AG09309 (cell line): ENCODE results near the gene DLX6.

Experiments used
- DNase-seq: peaks from one replicate; pipeline ENCODE4 v3.0.0-alpha.2; 2010; ENCODE audit warnings: low read depth
- H3K4me3 ChIP-seq: 2 replicates; pipeline ENCODE4 v1.5.1; 2011; ENCODE audit warnings: mild to moderate bottlenecking, low read depth, low read length, moderate library complexity; ENCODE audit not compliant: control insufficient read depth
- TF ChIP-seq, protein P1 (sequence below): IDR thresholded peaks from 2 replicates; pipeline ENCODE4 v1.5.1; 2011; ENCODE audit warnings: mild to moderate bottlenecking, low read depth, low read length, inconsistent platforms; ENCODE audit not compliant: insufficient read depth, control insufficient read depth; ENCODE audit errors: missing control alignments

The DLX6 gene

DNA sequence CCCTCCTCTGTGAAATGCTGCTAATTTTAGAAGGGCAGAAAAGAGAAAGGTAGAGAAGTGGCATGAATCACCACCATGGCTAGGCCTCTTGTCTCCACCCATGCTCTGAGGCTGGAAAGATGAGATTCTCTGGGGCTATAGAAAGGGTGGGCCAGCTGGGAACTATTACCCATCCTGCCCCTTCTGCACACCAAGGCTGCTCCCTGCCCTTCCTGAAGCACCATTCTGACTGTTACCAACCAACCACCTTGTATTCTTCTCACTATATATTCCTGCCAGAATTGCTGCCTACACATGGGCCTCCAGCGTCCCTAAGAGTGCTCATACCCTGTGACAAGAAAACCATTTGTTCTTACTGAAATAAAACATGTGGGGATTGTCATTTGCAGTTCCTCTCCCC is 11.4 kb upstream of the DLX6 start:
- TF ChIP-seq, protein P1, sequence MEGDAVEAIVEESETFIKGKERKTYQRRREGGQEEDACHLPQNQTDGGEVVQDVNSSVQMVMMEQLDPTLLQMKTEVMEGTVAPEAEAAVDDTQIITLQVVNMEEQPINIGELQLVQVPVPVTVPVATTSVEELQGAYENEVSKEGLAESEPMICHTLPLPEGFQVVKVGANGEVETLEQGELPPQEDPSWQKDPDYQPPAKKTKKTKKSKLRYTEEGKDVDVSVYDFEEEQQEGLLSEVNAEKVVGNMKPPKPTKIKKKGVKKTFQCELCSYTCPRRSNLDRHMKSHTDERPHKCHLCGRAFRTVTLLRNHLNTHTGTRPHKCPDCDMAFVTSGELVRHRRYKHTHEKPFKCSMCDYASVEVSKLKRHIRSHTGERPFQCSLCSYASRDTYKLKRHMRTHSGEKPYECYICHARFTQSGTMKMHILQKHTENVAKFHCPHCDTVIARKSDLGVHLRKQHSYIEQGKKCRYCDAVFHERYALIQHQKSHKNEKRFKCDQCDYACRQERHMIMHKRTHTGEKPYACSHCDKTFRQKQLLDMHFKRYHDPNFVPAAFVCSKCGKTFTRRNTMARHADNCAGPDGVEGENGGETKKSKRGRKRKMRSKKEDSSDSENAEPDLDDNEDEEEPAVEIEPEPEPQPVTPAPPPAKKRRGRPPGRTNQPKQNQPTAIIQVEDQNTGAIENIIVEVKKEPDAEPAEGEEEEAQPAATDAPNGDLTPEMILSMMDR, result no peak
- no peak for DNase-seq
- no peak overlapping the region for H3K4me3 ChIP-seq

DNA sequence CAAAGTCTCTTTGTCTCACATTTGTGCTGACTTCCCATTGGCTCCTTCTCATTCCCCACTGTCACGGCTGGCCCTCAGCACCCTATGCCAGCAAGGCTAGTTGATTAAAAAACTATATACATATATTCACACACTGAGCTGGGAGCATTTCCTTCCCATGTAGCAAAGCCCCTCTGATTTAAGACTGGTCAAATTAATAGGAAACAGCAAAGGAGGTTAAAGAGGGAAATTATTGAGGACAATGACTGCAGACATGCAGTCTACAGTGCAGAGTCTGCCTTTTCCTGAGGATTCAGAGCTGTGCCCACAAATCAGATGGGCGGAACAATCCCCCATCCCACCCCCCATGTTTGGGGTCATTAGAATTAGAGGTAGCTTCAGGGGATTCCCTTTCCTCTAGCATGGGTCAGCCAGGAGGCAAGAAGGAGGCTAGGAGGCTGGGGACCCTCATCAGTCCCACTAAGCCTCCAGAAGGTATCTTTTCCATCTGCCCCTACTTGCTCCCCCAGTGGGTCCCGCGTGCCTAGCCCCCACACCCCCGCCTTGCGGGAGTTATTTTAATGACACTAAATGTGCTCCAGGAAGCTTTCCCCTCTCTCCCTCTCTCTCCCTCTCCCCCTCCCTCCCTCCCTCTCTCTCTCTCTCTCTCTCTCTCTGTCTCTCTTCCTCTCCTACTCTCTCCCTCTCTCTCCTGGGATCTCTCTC is 9.8 kb upstream of the DLX6 start:
- no peak for DNase-seq
- no peak overlapping the region for H3K4me3 ChIP-seq

DNA sequence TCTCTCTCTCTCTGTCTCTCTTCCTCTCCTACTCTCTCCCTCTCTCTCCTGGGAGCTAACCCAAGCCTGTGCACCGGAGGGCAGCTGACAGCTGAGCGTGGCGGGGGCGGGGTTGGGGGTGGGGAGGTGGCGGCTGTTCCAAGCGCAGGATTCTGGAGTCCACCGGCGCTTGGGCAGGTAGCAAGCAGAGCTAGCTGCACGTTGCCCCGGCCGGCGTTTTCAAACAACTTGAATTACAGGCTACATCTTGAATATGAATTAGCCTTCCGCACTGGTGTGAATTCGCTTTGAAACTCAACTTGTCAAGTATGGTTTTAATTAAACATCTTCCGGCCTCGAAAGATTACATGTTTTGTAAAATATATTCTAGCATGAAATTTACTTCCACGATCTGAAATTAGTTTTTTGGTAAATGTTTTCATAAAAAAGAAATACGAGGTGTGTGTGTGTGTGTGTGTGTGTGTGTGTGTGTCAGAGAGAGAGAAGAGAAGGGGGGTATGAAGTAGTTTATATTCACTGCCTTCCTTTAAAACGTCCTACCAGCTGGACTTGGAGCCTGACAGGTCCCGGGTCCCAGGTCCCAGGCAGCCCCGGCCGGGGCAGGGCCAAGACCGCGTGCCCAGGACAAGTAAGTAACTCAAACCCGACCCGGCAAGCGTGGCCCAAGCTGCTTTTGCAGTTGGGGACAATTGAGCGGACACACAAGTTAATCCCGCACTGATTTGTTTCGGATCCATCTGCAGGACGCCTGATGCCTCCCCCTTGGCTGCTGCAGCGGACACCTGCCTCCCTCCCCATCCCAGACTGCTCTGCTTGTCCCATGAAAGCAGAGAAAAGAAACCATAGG is 9.0 kb upstream of the DLX6 start:
- TF ChIP-seq, protein P1, result no peak
- no peak overlapping the region for H3K4me3 ChIP-seq
- no peak for DNase-seq

More for the DNA sequence above, 9.8 kb upstream of the DLX6 start:
- TF ChIP-seq, protein P1, result no peak

DNA sequence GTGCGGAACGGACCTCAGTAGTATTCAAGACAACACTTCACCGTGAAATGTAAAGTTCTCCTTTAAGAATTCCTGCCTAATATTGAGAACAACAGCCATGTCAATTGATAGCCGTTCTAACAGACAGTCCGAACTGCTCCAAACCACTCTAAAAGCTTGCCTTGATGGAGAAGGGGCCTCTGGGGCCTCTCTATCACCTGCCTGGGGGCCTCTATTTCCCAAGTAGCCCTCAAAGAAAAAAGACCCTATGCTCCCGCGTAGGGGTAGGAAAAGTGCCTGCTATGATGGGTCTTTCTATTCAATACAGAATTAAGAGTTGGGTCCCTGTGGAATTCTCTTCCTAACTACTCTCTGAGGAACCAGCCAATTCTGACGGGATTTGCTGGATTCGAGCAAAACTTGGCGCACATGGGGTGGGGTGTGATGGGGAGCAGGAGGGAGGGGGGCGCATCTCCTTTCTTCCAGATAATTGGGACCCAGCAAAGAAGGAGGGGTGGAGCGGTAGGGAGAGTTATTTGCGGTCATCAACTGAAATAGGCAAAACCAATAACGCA is 8.3 kb upstream of the DLX6 start:
- DNase-seq, result no peak
- TF ChIP-seq, protein P1, result no peak
- H3K4me3 ChIP-seq, result no peak overlapping the region

DNA sequence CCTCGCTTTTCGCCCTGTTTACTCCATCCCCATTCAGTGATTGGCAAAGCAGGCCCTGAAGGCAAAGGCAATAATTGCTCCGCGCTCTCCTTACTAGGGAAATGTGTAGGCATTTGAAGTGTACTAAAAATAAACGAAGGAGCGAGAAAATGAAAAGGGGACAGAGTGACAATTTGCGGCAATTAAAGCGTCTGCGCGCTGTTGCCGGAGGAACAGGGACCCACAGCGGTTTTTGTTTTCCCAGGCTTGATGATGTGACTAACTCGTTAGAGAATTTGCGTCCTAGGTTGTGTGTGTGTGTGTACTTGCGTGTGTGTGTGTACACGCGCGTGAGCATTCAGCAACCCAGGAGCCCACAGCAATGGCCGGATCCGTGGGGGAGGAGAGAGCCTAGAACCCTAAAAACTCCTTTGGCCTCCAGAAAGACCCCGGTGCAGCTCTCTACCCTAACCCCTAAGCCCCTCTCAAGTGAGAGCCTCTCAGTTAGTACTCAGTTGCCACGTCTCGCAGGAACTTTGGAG is 7.8 kb upstream of the DLX6 start:
- H3K4me3 ChIP-seq, result no peak overlapping the region
- TF ChIP-seq, protein P1, result no peak
- DNase-seq, result no peak

DNA sequence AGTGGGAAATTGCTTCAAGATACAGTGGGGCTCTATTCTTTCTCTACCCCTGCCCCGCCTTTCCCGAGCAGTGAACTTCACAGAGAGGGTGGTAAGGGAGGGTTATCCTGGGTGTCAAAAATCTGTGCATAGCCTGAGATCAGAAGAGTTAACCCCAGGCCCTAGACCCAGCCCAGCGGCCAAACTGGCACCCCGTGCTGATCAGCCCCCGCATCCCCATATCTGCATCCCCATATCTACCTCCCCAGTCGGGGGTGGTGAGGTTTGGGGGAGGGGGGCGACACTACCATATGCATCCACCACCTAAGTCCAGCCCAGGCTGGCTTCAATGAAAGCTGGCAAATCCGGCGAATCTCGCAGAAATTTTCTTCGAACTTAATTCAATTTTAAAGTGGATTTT is 7.0 kb upstream of the DLX6 start:
- TF ChIP-seq, protein P1, result no peak
- no peak overlapping the region for H3K4me3 ChIP-seq
- DNase-seq, result no peak
